ENCODE data around the gene EPHB6.

Gene EPHB6

GRCh38 chr7:142863891-142864685 is 9.2 kb downstream of the EPHB6 start:
- Histone ChIP-seq H3K4me3 (ENCODE audit: low read depth, low read length) (no peak overlapping the region), H3K27ac (no peak overlapping the region), H3K36me3 (no peaks in the 10 kb centered on the region), H3K27me3 (ENCODE audit: insufficient read depth, low read depth, severe bottlenecking) (no peaks in the 10 kb centered on the region), H3K9me3 (ENCODE audit: severe bottlenecking) (no peaks in the 10 kb centered on the region)
- TF ChIP-seq, protein P1, sequence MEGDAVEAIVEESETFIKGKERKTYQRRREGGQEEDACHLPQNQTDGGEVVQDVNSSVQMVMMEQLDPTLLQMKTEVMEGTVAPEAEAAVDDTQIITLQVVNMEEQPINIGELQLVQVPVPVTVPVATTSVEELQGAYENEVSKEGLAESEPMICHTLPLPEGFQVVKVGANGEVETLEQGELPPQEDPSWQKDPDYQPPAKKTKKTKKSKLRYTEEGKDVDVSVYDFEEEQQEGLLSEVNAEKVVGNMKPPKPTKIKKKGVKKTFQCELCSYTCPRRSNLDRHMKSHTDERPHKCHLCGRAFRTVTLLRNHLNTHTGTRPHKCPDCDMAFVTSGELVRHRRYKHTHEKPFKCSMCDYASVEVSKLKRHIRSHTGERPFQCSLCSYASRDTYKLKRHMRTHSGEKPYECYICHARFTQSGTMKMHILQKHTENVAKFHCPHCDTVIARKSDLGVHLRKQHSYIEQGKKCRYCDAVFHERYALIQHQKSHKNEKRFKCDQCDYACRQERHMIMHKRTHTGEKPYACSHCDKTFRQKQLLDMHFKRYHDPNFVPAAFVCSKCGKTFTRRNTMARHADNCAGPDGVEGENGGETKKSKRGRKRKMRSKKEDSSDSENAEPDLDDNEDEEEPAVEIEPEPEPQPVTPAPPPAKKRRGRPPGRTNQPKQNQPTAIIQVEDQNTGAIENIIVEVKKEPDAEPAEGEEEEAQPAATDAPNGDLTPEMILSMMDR (IDR thresholded peaks at IDR 0.05; ENCODE audit: low read depth, low read length), result no peak
- no peak for DNase-seq

GRCh38 chr7:142864980-142865747 is 10.3 kb downstream of the EPHB6 start:
- Histone ChIP-seq H3K9me3 (ENCODE audit: severe bottlenecking) (no peaks in the 10 kb centered on the region), H3K4me3 (ENCODE audit: low read depth, low read length) (no peak overlapping the region), H3K27ac (no peak overlapping the region), H3K27me3 (ENCODE audit: insufficient read depth, low read depth, severe bottlenecking) (no peaks in the 10 kb centered on the region), H3K36me3 (no peaks in the 10 kb centered on the region)
- TF ChIP-seq, protein P1 (IDR thresholded peaks at IDR 0.05; ENCODE audit: low read depth, low read length), result no peak
- DNase-seq, result no peak

DNA sequence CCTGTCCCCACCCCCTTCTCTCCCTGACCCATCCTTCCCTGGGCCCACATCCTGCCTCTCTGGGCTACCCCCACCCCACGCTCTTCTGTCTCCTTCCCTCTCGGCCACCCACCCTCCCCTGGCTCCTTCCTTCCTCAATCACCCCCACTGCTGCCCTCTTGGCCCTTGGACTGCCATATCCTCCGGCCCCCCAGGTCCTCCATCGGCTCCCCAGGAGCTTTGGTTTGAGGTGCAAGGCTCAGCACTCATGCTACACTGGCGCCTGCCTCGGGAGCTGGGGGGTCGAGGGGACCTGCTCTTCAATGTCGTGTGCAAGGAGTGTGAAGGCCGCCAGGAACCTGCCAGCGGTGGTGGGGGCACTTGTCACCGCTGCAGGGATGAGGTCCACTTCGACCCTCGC is 10.9 kb downstream of the EPHB6 start:
- Histone ChIP-seq H3K27ac (no peak overlapping the region), H3K9me3 (ENCODE audit: severe bottlenecking) (no peaks in the 10 kb centered on the region), H3K27me3 (ENCODE audit: insufficient read depth, low read depth, severe bottlenecking) (no peaks in the 10 kb centered on the region), H3K4me3 (ENCODE audit: low read depth, low read length) (no peak overlapping the region), H3K36me3 (no peaks in the 10 kb centered on the region)
- DNase-seq, result no peak
- TF ChIP-seq, protein P1 (IDR thresholded peaks at IDR 0.05; ENCODE audit: low read depth, low read length), result no peak

- TF ChIP-seq, protein P1 (IDR thresholded peaks at IDR 0.05; ENCODE audit: low read depth, low read length), result peak; percentile 74
- H3K9me3 ChIP-seq (ENCODE audit: severe bottlenecking), result no peaks in the 10 kb centered on the region
- no peaks in the 10 kb centered on the region for H3K36me3 ChIP-seq
- no peak overlapping the region for H3K4me3 ChIP-seq (ENCODE audit: low read depth, low read length)
- peak; percentile 73 for DNase-seq
- no peaks in the 10 kb centered on the region for H3K27me3 ChIP-seq (ENCODE audit: insufficient read depth, low read depth, severe bottlenecking)
- H3K27ac ChIP-seq, result no peak overlapping the region
Measured at GRCh38 chr7:142866361-142867096, 11.7 kb downstream of the EPHB6 start.

DNA sequence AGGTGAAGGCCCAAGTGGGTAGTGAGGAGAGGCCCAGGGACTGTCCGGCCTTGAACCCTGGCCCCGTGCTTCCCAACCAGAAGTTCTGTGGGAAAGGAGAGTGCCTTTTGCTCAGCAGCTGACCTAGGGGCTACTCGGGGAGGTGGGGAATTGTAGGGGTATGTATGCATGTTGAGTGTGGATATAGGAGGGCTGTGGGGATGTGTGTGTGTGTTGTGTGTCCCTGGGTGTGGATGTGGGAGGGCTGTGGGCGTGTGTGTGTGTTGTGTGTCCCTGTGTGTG is 12.2 kb downstream of the EPHB6 start:
- Histone ChIP-seq H3K36me3 (no peaks in the 10 kb centered on the region), H3K4me3 (ENCODE audit: low read depth, low read length) (no peak overlapping the region), H3K27ac (no peak overlapping the region), H3K9me3 (ENCODE audit: severe bottlenecking) (no peaks in the 10 kb centered on the region), H3K27me3 (ENCODE audit: insufficient read depth, low read depth, severe bottlenecking) (no peaks in the 10 kb centered on the region)
- no peak for DNase-seq
- TF ChIP-seq, protein P1 (IDR thresholded peaks at IDR 0.05; ENCODE audit: low read depth, low read length), result no peak

Measured in WERI-Rb-1 (cell line).